Activated effector memory CD4-positive, alpha-beta T cell treated with Interleukin-2 at 50 U/mL for 16 hours (primary cell): Measurements from ENCODE around the gene NR2F6.

Experiments used
- DNase-seq: peaks from one replicate; pipeline ENCODE4 v3.0.0-alpha.2; 2020

NR2F6 gene

DNA sequence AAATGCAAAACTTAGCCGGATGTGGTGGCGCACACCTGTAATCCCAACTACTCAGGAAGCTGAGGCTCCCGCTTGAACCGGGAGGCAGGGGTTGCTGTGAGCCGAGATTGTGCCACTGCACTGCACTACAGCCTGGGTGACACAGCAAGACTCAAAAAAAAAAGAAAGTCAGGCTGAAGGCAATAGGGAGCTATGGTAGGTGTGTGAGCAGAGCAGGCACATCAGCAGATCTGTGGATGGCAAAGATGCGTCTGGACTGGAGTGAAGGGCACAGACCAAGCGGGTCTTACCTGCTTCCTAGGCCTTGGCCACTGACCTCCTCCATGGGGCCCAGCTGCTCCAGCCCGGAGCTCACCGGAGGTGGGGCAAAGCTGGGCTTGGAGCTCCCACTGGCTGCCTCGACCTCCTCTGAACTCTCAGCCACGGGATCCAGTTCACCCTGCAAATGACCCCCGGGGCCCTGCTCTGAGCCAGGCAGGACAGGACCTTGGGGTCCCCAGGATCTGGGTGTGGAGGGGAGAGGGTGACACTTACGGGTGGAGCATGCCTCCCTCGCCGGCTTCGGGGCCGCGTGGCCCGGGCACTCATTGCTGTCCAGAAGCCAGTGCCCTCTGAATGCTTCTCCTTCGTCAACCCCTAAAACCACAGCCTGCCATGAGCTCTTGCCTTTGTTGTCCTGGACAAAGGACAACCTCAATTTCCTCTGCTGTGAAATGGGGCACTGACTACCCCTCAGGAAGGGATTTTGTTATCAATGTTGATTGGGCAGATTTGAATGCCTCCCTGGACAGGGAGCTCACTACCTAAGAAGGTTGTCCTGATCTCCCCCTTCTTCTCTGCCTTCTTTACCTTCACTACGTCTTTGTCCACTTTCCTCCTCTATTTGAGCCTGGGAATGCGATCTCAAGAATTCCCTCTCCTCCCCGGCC is 18.3 kb upstream of the NR2F6 start:
- DNase-seq, result no peak

DNA sequence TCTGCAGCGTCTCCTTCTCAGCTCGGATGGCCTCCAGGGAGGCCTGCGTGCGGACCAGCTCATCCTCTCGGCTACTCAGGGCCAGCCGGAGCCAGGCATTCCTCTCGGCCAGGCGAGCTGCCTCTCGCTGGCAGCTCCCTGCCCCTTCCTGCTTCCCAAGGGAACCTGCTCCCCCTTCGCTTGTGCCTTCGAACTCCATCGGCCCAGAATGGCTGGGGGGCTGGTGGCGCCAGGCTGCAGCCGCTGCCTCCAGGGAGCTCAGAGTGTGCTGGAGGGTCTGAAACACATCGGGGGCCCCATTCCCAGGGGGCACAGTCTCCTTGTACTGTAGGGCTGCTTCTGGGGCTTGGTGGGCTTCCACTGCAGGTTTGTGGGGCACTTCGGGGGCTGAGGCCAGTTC is 16.8 kb upstream of the NR2F6 start:
- DNase-seq, result no peak

DNA sequence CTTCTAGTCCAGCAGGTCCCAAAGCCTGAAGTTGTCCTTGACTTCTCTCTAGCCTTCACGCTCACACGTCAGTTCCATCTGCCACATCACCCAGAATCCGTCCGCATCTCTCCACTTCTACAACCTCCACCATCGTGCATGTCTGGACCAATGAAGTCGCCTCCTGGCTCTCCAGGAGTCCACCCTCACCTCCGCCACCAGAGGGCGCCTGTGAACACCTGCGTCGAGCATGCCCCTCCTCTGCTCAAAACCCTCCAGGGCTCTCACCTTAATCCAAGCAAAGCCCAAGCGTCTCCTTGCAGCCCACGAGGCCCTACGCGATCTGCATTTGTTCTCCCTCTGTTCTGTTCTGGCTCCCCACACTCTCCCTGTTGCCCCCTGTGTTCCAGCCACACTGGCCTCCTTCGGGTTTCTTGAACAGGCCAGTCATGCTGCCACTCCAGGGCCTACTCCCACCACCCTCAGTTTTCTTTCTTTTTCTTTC is 15.2 kb upstream of the NR2F6 start:
- peak; percentile 81 for DNase-seq

DNA sequence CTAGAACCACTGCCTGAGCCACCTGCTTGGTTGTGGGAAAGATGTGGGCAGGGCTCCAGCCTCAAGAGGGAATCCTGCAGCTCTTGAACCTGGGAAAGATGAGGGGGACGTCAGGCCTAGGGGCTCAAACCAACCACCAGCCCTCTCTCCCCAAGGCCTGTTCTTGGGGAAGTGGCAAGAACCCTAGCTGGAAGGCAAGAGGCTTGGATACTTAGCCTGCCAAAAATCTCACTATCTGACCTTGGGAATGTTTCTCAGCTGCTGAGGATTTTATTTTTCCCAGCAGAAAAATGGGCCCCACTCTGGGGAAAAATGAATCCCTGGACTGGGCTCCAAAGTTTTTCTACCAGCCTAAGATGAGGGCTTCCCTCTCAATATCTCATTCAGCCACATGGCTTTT is 14.2 kb upstream of the NR2F6 start:
- DNase-seq, result no peak

DNA sequence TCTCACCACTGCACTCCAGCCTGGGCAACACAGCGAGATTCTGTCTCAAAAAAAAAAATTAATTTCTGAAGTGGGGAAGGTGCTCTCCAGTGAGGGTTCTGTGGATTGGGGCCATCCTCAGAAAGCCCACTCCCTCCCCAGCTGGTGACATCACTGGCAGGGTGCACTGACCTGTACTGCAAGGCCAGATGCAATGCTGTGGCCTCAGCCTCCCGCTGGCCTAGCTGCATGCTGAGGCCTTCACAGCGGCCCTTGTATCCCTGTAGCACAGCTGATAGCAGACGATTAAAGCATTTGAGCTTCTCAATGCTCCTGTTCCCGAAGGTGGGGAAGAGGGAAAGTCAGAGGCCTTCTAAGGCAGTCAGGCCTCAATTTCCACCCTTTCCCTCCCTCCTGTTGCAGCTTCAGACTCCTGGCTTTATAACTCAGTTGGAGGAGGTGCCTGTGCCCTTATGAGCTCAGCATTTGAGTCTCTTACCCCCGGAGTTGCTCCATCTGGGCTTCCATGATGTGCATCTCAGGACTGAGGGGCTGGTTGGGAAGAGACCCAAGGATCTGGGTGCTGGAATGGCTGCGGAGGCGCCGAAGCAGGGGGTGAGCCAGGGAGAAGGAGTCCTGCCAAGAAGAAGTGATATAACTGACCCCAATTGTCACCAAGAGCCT is 13.5 kb upstream of the NR2F6 start:
- no peak for DNase-seq

DNA sequence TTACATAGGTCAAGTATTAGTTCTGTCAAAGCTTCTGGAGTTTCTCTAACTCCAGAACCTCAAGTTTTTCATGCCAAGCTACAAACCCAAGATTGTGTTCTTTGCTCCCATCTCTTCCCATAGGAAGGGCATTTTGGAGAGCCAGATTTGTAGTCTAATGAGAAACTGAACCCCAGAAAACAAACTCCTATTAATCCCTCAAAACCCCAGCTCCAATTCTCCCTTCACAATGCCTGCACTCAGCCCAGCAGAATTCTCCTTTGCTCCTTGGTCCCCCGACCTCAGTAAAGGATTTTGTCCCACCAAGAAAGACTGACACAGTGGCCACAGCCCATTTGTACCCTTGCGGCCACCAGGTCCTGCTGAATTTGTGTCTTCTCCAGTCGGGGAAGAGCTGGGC is 10.4 kb upstream of the NR2F6 start:
- no peak for DNase-seq

DNA sequence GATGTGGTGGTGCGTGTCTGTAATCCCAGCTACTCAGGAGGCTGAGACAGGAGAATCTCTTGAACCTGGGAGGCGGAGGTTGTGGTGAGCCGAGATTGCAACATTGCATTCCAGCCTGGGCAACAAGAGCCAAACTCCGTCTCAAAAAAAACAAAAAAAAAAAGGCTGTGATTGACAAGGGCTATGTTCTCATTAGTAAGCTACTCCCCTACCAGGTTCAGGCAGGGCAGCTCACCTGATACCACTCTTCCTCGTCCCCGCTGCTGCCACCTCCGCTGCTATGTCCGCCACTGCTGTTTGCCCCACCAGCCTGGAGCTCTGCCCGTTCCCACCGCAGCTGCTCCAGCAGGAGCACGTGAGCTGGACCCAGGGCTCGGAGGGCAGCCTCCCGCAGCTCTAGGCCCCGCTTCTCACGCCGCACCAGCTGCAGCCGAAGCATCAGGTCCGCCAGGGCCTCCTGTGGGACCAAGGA is 9.5 kb upstream of the NR2F6 start:
- no peak for DNase-seq

DNA sequence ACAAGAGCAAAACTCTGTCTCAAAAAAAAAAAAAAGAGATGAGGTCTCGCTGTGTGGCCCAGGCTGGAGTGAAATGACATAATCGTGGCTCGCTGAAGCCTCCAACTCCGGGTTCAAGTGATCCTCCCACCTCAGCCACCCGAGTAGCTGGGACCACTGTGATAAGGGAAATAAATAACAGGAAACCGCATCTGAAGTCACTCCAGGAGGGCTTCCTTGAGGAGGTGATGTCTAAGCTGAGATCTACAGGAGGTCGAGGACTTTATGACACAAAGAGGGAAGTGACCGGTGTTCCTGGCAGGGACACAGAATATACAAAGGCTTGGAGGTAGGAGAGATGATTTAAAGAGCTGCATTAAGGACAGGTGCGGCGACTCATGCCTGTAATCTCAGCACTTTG is 8.9 kb upstream of the NR2F6 start:
- DNase-seq, result no peak

DNA sequence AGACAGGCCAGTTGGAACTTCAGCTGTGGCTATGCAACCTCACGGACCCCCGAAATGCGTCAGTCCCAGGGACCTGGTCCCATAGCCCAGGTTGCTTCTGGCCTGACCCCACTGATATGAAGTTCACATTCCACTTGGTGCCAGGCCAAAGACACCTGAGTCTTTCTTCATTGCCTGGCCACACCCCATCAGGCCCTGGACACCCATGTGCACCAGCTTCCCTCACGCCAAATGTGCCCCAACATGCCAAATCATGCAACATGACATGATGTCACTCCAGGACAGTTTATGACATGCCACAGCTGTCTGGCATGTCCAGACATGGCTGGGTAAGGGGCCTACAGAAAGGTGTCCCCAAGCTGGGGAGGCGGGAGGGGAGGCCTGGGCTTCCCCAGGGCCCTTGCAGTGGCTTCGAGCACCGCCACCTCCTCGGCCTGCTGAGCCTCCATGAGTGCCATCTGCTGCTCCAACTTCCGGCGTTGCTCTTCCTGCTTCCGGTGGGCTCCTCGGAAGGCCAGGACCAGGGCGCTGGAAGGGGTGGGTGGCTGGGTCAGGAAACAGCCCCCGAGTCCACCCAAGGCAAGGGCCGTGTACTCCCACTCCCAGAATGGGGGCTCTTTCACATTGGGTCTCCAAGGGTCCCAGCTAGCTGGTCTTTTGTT is 4.3 kb upstream of the NR2F6 start:
- no peak for DNase-seq

DNA sequence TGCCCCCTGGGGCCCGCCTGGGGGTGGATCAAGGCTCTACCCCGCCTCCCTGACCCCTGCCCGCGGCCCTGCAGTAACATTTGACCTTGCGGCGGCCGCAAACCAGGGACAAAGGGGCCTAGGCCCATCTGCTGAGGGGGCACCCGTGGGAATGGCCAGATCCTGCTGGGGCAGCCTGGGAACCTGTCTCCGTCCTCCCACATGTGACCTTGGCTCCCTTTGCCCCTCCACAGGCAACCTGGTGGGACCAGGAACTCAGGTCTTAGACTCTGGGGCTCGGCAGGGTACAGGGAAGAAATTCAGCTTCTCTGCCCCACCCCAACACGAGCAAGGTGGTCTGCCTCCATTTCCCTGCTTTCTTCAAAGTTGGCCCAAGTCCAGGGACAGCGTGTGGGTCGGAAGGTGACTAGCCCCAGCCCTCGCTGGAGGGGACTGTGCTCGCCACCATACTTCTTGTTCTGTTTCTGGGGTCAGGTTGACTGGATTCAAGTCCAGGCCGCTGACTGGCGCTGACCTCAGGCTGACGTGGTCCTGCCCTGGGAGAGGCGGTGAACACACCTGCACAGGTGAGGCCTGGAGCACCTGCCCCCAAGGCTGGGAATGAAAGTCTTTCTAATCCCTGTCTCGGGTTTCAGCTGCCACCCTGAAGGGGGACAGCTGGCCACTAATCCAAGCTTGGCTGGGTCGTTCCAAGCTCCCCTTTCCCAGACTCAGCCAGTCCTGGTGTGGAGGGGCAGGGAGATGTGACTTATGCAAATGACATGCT is 2.5 kb upstream of the NR2F6 start:
- DNase-seq, result no peak

DNA sequence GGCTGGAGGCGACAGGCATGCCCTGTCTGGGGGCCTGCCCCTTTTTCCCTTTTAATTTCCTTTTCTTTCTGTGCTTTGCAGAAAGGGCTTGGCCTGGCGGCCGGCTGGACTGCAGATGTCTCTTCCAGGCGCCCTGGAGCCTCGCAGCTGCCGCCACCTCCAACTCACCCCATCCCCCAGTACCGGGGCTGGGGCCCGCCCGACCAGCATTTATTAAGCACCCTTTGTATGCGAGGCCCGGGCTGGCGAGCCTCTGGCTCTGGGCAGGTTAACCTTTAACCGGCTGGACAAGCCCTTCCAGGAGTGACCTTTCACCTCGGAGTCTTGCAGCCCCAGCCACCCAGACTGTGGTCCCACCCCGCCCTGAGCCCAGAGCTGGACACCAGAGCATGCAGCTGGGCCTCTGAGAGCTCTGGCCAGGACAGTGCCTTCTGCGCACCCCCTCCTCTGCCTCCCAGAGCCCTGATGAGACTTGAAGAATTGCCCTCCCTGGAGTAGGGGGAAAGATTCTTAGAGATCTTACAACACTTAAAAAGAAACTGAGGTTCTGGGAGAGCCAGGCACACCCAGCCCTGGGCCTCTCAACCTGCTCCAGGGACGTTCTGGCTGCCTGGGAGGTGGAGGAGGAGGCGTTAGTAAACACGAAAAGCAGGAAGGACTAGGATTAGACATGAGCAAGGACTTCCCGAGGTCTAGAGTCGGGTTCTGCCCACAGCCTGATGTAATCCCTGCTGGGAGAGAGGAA is 1.1 kb upstream of the NR2F6 start:
- DNase-seq, result no peak

DNA sequence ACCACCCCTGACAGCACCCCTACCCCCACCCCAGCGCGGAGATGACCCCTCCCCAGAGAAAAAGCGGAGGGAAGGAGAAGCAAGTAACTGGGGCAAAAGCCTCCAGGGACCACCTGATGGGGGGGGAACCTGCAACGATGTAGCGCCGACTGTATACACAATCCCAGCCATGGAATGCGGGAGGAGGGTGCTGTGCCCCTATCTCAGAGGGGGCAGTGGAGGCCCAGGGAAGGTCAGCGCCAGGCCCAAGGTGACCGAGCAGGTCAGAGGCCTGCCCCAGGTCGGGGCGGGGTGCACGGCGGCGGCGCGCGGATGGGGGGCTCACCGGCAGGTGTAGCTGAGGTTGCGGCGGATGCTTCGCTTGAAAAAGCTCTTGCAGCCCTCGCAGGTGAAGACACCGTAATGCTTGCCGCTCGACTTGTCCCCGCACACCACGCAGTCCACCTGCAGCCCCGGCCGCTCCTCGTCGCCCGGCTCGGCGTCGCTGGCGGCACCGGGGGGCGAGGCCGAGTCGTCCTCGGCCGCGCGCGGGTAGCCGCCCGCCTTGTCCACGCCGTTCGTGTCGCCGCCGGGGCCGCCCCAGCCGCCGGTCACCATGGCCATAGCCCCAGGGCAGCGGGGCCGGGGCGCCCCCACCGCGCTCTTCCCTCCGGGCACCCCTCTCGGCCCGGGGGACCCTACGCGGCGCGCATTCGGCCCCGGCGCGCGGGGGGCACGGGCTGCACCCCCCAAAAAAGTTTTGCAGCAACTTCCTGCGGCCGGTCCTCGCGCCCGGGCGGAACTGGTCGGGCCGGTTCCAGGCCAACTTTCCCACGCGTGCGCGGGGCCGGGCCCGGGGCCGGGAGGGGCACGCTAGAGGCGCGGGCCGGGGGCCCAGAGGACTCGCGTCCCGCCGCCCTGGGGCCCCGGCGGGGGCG is 843 bp downstream of the NR2F6 start:
- DNase-seq, result no peak

DNA sequence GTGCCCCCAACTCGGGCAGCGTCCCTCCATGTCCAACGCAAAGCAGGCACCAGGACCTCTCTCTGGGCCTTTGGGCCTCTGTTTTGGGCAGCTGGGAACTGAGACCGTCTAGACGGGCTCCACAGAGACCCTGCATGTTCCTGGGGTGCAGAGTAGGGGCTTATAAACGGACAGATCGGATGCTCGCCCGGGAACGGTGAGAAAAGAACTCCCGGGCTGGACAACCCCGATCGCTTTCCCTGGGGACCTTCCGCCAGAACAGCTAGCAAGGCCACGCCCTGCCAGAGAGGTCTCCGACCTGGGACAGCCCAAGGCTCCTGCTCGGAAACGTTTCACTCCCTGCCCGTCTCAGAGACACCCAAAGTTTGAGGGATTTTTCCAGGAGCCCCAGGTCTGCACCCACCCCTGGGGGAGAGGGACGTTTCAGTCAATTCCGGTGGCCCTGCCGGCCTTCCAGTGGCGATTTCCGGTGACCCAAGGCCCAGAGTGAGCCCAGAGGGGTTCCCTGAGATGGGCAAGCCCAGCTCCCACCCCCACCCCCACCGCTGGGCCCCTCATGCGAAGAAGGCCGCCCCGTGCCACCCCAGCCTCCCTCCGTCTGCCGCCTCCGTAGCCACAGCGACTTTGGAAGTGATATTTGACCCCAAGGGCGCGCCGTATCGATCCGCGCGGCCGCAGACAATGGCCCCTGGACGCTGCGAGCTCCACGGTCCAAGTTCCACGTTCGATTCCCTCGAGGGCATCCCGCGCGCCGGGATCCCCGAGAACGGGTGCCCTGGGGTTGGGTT is 1.7 kb downstream of the NR2F6 start:
- no peak for DNase-seq

DNA sequence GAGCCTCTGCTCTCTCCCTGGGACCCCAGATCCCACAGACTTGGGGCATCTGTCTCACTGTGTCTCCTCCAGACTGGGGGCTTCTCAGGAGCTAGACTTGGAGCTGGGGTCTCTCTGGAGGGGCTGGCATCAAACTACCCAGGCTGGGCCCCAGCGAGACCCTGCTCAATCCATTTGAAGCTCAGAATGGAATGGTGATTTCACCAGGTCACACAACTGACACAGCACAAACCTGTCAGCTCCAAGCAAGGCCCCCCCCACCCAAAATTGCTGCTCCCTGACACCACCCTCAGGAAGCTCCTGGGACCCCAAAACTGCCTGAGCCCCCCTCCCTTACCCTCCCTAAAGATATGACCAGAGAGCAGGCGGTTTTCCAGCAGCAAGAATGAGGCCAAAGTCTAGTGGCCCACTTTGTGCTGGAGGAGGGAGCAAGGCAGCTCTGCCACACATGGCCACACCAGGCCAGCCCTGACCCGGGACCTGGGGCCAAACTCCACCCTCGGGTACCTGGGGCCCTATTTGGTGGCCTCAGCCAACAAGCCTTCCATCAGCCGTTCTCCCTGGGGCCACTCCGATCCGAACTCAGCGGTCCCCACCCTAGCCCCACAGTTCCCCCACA is 2.4 kb downstream of the NR2F6 start:
- DNase-seq, result no peak

DNA sequence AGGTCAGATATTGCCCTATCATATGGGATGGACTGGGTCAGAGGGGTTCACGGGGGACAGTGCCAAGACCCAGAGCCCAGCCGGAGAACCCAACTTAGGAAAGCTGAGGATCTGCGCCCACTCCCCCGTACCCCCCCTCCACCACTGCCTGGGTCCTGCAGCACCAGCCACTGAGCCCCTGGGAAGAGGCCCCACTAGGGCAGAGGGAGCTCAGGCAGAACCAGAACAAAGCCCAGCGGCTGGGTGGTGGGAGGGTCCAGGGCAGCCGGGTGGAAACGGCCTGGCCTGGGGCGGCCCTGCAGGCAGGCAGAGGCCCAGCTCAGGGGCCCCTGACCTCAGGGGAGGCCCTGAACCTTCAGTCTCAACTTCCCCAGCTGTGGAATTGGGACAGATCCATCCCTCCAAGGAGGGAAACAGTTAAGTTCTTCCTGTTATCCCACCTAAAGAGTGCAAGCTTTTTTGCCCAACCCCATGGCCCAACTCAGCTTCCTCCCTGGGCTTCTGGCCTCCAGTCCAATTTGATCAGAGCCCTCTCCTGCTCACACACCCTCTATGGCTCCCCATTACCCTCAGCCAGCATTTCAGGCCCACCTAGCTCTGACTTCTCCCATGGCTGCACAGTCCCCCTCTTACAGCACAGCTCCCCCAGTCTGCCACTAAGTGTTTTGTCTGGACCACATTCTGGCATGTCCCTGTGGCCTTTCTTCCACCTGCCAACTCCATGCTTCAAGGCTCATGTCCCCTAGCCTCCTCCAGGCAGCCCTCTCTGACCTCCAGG is 3.1 kb downstream of the NR2F6 start:
- DNase-seq, result no peak

DNA sequence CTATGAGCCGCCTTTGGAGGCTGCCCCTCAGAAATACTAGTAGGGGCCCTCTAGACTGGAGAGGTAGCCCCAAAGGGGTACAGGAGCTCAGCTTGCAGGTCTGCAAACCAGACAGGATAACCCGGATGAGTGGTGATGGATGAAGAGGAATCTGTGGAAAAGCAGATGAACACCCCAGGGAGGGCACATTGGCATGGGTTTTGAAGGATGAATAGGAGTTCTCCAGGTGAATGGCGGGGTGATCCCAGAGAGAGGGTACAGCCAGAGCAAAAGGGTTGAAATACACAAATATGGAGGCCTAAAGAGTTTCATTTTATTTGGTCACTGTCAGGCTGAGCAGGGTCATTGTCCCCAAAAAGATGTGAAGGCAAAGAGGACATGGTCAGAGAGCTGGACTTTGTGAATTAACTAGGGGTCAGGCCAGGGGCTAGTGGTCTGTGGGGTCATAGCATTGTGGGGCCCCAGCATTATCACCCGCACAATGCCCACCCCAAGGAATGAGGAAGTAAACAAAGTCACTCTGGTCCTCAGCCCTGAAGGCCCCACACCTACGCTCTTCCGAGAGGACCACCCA is 4.8 kb downstream of the NR2F6 start:
- no peak for DNase-seq

DNA sequence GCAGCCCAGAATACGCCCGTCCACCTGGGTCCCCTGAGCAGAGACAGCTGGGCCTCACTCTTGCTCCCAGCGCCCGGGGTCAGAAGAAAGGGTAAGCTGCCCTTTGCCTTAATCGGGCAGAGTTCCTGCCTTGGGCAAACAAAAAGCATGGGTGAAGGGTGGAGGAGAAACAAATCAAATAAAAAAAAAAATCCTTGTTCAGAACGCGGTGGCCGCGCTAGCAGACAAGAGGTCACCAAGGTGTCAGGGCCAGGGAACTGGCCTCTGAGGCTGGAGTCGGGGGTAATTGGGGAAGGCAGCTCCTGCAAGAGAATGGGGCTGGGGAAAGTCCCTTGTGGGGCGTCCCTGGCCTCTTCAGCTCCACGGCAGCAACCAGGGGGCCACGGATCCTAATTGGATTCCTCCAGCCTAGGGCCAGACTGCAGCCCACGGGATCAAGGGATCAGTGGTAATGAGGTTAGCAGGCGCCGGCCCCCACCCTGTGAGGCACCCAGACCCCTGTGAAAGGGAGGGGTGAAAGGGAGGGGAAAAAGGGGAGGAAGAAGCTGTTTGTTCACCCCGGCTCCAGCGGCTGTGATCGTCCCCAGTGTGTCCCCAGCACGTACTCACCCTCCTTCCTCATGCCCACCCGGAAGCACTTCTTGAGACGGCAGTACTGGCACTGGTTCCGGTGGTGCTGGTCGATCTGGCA is 5.5 kb downstream of the NR2F6 start:
- no peak for DNase-seq
